Measurements from ENCODE around the gene OSBPL2.

Gene OSBPL2

GRCh38 chr20:62232770-62233645 lies 5.3 kb upstream of the OSBPL2 start:
- no peak for DNase-seq (ENCODE audit: low read depth in 1 of 2, low spot score in 1 of 2)

- DNase-seq (ENCODE audit: low read depth in 1 of 2, low spot score in 1 of 2): no peak
Observed at GRCh38 chr20:62233684-62234083, 4.6 kb upstream of the OSBPL2 start.

GRCh38 chr20:62234339-62234738 lies 4.0 kb upstream of the OSBPL2 start:
- no peak for DNase-seq (ENCODE audit: low read depth in 1 of 2, low spot score in 1 of 2)

- DNase-seq (ENCODE audit: low read depth in 1 of 2, low spot score in 1 of 2): no peak
Observed at GRCh38 chr20:62235001-62235776, 3.1 kb upstream of the OSBPL2 start.

GRCh38 chr20:62235777-62236157 lies 2.6 kb upstream of the OSBPL2 start:
- DNase-seq (ENCODE audit: low read depth in 1 of 2, low spot score in 1 of 2): no peak

GRCh38 chr20:62236200-62236599 lies 2.1 kb upstream of the OSBPL2 start:
- no peak for DNase-seq (ENCODE audit: low read depth in 1 of 2, low spot score in 1 of 2)

- no peak for DNase-seq (ENCODE audit: low read depth in 1 of 2, low spot score in 1 of 2)
Observed at GRCh38 chr20:62236766-62237513, 1.4 kb upstream of the OSBPL2 start.

GRCh38 chr20:62237514-62237800 lies 864 bp upstream of the OSBPL2 start:
- no peak for DNase-seq (ENCODE audit: low read depth in 1 of 2, low spot score in 1 of 2)

- no peak for DNase-seq (ENCODE audit: low read depth in 1 of 2, low spot score in 1 of 2)
Observed at GRCh38 chr20:62238569-62239277, 402 bp downstream of the OSBPL2 start.

- no peak for DNase-seq (ENCODE audit: low read depth in 1 of 2, low spot score in 1 of 2)
Observed at GRCh38 chr20:62239278-62239879, 1.1 kb downstream of the OSBPL2 start.

GRCh38 chr20:62240020-62240685 lies 1.8 kb downstream of the OSBPL2 start:
- DNase-seq (ENCODE audit: low read depth in 1 of 2, low spot score in 1 of 2): no peak

- no peak for DNase-seq (ENCODE audit: low read depth in 1 of 2, low spot score in 1 of 2)
Observed at GRCh38 chr20:62241506-62241905, 3.2 kb downstream of the OSBPL2 start.

GRCh38 chr20:62242176-62242575 lies 3.9 kb downstream of the OSBPL2 start:
- DNase-seq (ENCODE audit: low read depth in 1 of 2, low spot score in 1 of 2): no peak

GRCh38 chr20:62243106-62243505 lies 4.8 kb downstream of the OSBPL2 start:
- no peak for DNase-seq (ENCODE audit: low read depth in 1 of 2, low spot score in 1 of 2)

- DNase-seq (ENCODE audit: low read depth in 1 of 2, low spot score in 1 of 2): no peak
Observed at GRCh38 chr20:62243906-62244515, 5.7 kb downstream of the OSBPL2 start.

- DNase-seq (ENCODE audit: low read depth in 1 of 2, low spot score in 1 of 2): no peak
Observed at GRCh38 chr20:62244644-62245108, 6.4 kb downstream of the OSBPL2 start.

GRCh38 chr20:62245911-62246280 lies 7.6 kb downstream of the OSBPL2 start:
- DNase-seq (ENCODE audit: low read depth in 1 of 2, low spot score in 1 of 2): no peak

GRCh38 chr20:62246431-62246830 lies 8.1 kb downstream of the OSBPL2 start:
- no peak for DNase-seq (ENCODE audit: low read depth in 1 of 2, low spot score in 1 of 2)

- no peak for DNase-seq (ENCODE audit: low read depth in 1 of 2, low spot score in 1 of 2)
Observed at GRCh38 chr20:62246872-62247652, 8.7 kb downstream of the OSBPL2 start.

All from activated T-helper 1 cell treated with anti-CD3 and anti-CD28 coated beads, Interleukin-2, amount 50 U/mL, for 16 hours (primary cell).